ENCODE measurements around the gene SELENOO.

Gene SELENOO

GRCh38 chr22:50256258-50256862, 55.5 kb downstream of the SELENOO start:
- DNase-seq: no peak

- no peak for DNase-seq
Observed at GRCh38 chr22:50257041-50257440, 56.2 kb downstream of the SELENOO start.

DNA sequence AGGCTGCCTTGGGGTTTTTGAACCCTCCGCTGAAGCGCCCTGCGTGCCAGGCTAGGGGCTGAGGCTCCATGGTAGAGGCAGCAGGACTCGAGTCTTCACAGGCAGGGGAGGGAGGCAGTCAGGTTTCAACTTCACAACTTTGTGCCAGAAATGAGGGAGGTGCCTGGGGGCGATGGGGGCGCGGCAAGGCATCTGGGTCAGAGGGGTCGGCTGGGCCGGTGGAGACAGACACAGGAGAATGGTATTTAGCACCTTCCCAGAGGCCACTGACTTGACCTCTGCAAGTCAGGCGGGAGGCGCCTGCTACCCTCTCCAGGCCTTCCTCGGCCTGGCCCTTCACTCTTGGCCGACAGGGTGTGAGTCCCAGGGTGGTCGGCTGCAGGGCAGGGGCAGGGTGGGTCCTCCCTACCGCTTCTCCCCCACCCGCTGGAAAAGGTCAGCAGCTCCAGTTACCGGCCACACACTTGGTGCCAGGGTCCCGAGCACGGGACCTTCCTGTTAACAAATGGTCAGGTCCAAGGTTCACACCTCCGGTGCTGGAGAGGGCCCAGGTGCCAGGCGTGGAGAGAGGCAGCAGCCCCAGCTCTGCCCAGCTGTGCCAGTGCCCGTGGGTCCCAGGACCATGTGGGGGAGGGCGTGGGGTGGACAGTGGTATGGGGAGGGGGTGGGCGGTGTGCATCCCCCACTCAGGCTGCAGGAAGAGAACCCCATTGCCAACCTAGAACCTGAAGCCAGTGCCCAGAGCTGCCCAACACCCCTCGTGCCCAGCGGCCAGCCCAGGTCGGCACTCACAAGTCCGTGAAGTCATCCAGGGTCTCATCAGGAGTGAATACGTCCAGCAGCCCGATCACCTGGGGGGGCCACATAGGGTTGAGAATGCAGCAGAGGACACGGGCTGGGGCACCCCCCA, 56.9 kb downstream of the SELENOO start:
- DNase-seq: no peak

DNA sequence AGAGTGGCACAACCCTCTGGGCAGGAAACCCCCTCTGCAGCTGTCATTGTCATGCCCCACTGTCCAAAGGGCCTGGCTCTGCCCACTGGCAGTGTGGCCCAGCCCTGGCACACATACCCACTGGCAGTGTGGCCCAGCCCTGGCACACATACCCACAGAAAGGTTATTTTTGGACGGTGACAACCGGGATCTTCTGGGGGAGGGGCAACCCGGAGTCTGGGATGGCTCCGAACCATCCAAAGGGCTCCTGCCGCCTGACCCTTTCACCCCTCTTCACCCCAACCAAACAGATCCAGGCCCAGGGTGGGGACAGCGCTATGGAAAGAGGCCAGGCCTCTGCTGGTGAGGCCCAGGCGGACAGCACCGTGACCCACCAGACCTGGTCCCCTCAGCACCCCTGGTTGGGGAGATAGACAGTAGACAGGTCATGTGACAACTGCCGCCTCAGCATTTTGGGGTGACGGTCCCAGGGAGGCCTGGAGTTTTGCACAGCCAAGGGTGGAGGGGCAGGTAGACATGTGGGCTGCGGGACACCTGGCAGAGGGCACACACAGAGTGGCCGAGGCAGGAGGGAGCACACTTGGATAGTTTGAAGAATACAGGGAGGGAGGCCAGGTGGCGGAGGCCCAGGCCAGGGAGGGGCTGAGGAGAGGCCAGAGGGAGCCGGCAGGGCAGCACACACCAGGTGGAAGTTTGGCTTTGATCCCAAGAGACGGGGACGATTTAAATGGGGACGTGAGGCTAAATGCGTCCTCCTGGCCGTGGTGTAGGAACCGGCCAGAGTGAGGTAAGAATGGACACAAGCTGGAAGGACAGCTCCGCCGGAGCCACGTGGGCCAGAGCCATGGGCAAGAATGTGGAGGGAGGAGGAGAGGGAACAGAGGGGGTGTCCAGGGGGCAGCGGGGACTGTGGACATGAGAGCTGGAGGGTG, 57.8 kb downstream of the SELENOO start:
- no peak for DNase-seq

GRCh38 chr22:50259302-50259701, 58.5 kb downstream of the SELENOO start:
- DNase-seq: no peak

- DNase-seq: no peak
Observed at GRCh38 chr22:50260434-50260800, 59.6 kb downstream of the SELENOO start.

DNA sequence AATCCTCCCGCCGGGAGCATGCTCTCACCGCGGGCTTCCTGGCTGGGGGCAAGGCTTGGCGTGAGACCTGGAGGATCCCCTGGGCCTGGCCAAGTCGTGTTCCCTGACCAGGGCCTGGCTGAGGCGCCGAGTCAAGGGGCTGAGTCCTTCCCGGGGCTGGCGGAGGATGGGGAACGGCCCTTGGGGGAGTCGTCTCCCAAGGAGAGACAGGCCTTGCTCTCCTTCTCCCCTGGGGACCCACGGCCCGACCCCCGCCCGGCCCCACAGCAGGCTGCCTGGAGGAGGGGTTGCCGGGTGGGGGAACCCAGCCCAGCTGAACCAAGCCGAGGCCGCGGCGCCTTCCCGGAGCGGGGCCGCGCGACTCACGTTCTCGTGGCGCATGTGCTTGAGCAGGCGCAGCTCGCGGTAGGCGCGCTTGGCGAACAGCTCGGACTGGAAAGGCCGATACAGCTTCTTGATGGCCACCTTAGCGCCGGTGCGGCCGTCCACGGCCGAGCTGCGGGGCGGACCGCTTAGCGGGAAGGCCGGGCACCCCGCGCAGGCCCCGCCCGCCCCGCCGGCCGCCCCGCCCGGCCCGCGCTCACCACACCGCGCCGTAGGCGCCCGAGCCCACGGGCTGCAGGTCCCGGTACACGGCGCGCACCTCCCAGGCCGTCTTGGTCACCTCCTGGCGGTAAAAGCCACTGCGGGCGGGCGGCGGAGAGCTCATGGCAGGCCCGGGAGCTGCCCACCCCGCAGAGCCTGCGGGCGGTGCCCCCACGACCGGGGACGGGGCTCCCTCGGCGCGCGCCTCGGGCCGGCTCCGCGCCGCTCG, 60.2 kb downstream of the SELENOO start:
- DNase-seq: peak in 1 of 2 experiments; percentile 52

DNA sequence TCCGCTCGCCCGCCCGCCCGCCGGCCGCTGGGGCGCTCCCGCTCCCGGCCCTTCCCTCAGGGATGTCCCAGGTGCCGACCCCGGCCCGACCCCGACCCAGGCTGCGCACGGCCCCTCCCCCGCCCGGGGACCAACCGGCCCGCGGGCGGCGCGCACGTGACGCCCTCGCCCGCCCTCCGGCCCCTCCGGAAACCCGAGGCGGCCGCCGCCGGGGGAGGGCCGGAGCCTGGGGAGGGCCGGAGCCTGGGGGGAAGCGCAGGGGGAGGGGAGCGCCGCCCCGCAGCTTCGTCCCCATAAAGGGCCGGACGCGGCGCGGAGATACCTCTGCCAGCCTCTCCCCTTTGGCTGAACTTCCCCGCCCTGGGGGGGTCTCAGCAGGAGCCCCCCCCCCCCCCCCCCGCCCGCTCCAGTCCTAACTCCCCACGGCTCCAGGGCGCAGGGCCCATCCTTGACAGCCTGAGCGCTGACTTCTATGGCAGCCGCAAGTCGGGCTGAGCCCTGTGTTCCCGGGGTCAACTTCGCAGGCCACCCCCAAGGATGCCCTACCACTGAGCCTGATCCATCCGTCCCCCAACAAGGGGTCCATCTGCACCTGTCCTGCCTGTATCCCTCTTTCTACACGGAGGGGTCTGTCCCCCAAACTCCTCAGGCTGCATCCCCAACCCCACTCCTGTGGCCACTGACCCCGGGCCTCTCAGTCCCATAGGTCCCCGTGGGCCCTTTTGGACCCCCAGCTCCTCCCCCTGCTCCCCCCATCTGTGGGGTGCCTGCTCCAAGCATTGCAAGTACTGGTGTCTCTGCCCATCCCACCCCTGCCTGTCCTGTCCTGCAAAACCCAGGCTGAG, 61.0 kb downstream of the SELENOO start, which contains the start of gene MAPK12:
TSS of gene MAPK12 (minus strand) at position 69 of the 845 bp plus-strand sequence. CDS start 174 bp downstream, outside the sequence.
- DNase-seq: peak; percentile 47 to 68

DNA sequence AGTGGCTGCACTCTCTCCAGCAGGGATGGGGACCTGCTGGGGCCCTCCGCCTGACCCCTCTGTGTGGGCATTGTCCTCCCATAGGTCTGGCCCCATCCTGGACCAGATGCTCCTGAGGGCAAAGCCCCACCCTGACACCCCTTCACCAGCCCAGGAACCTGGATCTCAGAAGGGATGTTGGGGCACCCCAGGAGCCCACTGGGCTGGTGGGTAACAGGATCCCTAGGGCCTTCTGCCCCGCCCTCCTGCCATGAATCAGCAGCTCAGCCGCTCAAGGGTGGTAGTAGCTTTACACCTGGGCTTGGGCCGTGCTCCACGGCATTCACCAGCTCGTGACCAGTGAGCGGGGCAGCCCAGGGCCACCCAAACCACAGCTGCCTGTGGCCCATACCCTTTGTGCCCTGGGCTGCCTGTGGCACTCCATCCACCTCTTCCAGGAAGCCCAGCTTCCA, 61.7 kb downstream of the SELENOO start:
- no peak for DNase-seq

GRCh38 chr22:50262973-50263617, 62.3 kb downstream of the SELENOO start:
- DNase-seq: no peak

GRCh38 chr22:50264104-50264745, 63.4 kb downstream of the SELENOO start:
- DNase-seq: no peak

DNA sequence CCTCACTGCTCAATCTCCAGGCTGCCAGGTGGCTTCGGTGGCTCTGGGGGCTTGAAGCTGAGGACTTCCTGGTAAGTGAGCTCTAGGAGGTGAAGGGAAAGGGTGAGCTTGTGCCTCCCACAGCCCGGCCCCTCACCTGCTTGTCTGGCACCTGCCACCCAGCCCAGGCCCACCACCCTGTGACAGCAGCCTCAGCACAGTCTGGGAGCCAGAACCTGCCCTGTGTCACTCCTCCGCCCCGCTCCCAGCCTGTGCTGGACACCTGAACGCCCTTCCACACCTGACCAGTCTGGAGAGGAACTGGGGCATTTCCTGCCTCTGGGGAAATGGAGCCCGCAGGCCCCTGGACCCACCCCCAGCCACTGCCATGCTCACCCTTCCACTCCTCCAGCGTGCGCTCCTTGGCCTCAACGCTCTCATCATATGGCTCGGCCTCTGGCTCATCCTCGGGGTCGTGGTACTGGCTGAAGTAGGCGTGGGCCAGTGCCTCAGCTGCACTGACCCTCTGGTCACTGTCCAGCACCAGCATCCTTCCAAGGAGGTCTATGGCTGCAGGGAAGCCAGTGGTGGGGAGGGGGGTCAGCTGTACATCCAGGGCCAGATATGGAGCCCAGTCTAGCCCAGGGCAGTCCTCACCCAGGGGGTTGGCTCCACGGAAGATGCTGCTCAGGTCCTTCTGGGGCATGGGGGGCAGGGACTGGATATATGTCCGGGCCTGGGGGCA, 64.3 kb downstream of the SELENOO start:
- DNase-seq: no peak

DNA sequence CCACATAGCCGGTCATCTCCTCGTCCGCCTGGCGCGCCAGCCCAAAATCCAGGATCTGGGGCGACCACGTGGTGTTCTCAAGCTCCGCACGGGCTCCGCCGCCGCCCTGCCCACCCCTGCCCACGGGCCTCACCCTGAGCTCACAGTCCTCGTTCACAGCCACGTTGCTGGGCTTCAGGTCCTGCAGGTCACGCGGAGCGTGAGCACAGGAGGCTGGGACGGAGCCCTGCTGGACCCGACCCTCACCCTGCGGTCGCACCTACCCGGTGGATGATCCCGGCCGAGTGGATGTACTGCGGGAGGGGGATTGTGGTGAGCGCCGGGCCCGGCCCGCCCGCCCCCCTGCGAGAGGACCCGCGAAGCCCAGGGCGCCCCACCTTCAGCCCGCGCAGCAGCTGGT, 66.2 kb downstream of the SELENOO start:
- no peak for DNase-seq
